ENCODE measurements around the gene GPC6. TPM values are rescaled to one million over a fixed set of nuclear protein-coding genes. Genes with fewer than 3 reads are reported as not detected.

GPC6 gene
- total RNA-seq (2021) (not detected in 2 replicates), Bru-seq, nascent RNA (percentile 1 among the genes with signal in this experiment), BruChase-seq, experiment 1, labeled RNA remaining after a 2-hour chase (percentile 0 among the genes with signal in this experiment), BruChase-seq, experiment 2, labeled RNA remaining after a 6-hour chase (percentile 0 among the genes with signal in this experiment)
- long read RNA-seq: 0 reads

- intact Hi-C loops (cut with micrococcal nuclease; ENCODE audit: unreplicated experiment): no loop called here
- H3K4me3 ChIP-seq: peak within 1 kb of the TSS; percentile 58
- H3K9me2 ChIP-seq (ENCODE audit: insufficient read depth): no peaks in the 10 kb centered on the region
- TF ChIP-seq EZH2 (IDR thresholded peaks at IDR 0.05; ENCODE audit: low read depth): no peak
- TF ChIP-seq CTCF (conservative IDR thresholded peaks at IDR 0.05): no peak
- no peaks in the 10 kb centered on the region for H3K9me3 ChIP-seq (ENCODE audit: insufficient read depth, low read depth)
- ChIA-PET CTCF (no interaction called here), POLR2A (ENCODE audit: unreplicated experiment) (no interaction called here)
- no peaks in the 10 kb centered on the region for H3K79me2 ChIP-seq (ENCODE audit: low read depth)
- H3K27me3 ChIP-seq (ENCODE audit: insufficient read depth, low read depth): peaks cover 32% of the 10 kb centered on the region
- BruUV-seq (replicated peaks): no TSS peak
- H3K27ac ChIP-seq: no peak within 1 kb of the TSS
- peak within 1 kb of the TSS; percentile 87 for H2AFZ ChIP-seq
- H3K4me1 ChIP-seq (replicated peaks; ENCODE audit: insufficient read depth): peaks cover 13% of the 10 kb centered on the region; the same call in 1 of the 2 replicates
- H3F3A ChIP-seq (ENCODE audit: insufficient read depth, low read depth): no peaks in the 10 kb centered on the region
- peak within 1 kb of the TSS; percentile 72 for H3K4me2 ChIP-seq
- peak in 1 of 2 experiments; percentile 37 for DNase-seq
- no peaks in the 10 kb centered on the region for H4K20me1 ChIP-seq (ENCODE audit: insufficient read depth)
- no peaks in the 10 kb centered on the region for H3K36me3 ChIP-seq (ENCODE audit: low read depth)
Measured at GRCh38 chr13:93226623-93227279, at the start of gene GPC6. Gene GPC6 (plus strand): TSS chr13:93226807.

- intact Hi-C loops (cut with micrococcal nuclease; ENCODE audit: unreplicated experiment): no loop called here
Measured at GRCh38 chr13:93180356-93180969, 46.1 kb upstream of the GPC6 start.

GRCh38 chr13:93182406-93182805 is 44.2 kb upstream of the GPC6 start:
- H3K4me1 ChIP-seq (replicated peaks; ENCODE audit: insufficient read depth): no peaks in the 10 kb centered on the region
- no peaks in the 10 kb centered on the region for H3K9me3 ChIP-seq (ENCODE audit: insufficient read depth, low read depth)
- H3F3A ChIP-seq (ENCODE audit: insufficient read depth, low read depth): no peaks in the 10 kb centered on the region
- no peaks in the 10 kb centered on the region for H3K36me3 ChIP-seq (ENCODE audit: low read depth)
- no peaks in the 10 kb centered on the region for H3K9me2 ChIP-seq (ENCODE audit: insufficient read depth)
- H3K79me2 ChIP-seq (ENCODE audit: low read depth): no peaks in the 10 kb centered on the region
- CTCF ChIA-PET: no interaction called here
- H3K27ac ChIP-seq: no peak overlapping the region
- TF ChIP-seq EZH2 (IDR thresholded peaks at IDR 0.05; ENCODE audit: low read depth): no peak
- no peak for TF ChIP-seq CTCF (conservative IDR thresholded peaks at IDR 0.05)
- intact Hi-C loops (cut with micrococcal nuclease; ENCODE audit: unreplicated experiment): no loop called here
- no peaks in the 10 kb centered on the region for H4K20me1 ChIP-seq (ENCODE audit: insufficient read depth)
- no peak overlapping the region for H3K4me3 ChIP-seq
- no peak for DNase-seq
- BruUV-seq (replicated peaks): no TSS peak
- POLR2A ChIA-PET (ENCODE audit: unreplicated experiment): no interaction called here
- no peak overlapping the region for H3K4me2 ChIP-seq
- no peaks in the 10 kb centered on the region for H3K27me3 ChIP-seq (ENCODE audit: insufficient read depth, low read depth)
- no peak overlapping the region for H2AFZ ChIP-seq

More at GRCh38 chr13:93180356-93180969, 46.1 kb upstream of the GPC6 start:
- no peak for DNase-seq
- CTCF ChIA-PET: no interaction called here
- POLR2A ChIA-PET (ENCODE audit: unreplicated experiment): no interaction called here
- no peaks in the 10 kb centered on the region for H3F3A ChIP-seq (ENCODE audit: insufficient read depth, low read depth)
- no peaks in the 10 kb centered on the region for H3K79me2 ChIP-seq (ENCODE audit: low read depth)
- no peak overlapping the region for H3K4me3 ChIP-seq
- H3K4me1 ChIP-seq (replicated peaks; ENCODE audit: insufficient read depth): no peaks in the 10 kb centered on the region
- TF ChIP-seq EZH2 (IDR thresholded peaks at IDR 0.05; ENCODE audit: low read depth) (no peak), CTCF (conservative IDR thresholded peaks at IDR 0.05) (no peak)
- H3K36me3 ChIP-seq (ENCODE audit: low read depth): no peaks in the 10 kb centered on the region
- no peaks in the 10 kb centered on the region for H3K9me2 ChIP-seq (ENCODE audit: insufficient read depth)
- H3K27me3 ChIP-seq (ENCODE audit: insufficient read depth, low read depth): no peaks in the 10 kb centered on the region
- H3K27ac ChIP-seq: no peak overlapping the region
- no peaks in the 10 kb centered on the region for H3K9me3 ChIP-seq (ENCODE audit: insufficient read depth, low read depth)
- H4K20me1 ChIP-seq (ENCODE audit: insufficient read depth): no peaks in the 10 kb centered on the region
- H2AFZ ChIP-seq: no peak overlapping the region
- H3K4me2 ChIP-seq: no peak overlapping the region
- BruUV-seq (replicated peaks): no TSS peak
